ENCODE data around the gene B4GAT1.

Gene B4GAT1

DNA sequence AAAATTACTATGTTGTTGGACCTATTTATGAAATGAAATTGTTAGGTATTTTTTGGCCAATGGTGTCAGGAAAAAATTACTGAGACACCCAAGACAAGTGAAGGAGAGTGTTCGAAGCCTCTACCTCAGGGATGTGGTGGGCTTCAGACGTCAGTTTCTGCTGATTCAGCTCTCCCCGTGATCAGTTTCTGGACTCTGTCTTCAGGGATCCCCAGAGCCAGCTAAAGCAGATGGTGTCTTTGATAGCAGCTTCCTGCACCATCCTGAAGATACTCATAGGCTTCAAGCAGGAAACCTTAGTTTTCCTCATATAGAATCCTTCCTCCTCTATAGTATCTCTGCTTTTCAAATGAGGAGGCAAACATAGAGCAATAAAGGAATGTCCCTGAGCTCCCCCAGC is 38.0 kb downstream of the B4GAT1 start:
- DNase-seq (ENCODE audit: low read depth) = no peak

GRCh38 chr11:66302656-66303055 is 44.8 kb downstream of the B4GAT1 start:
- DNase-seq (ENCODE audit: low read depth) = no peak

- DNase-seq (ENCODE audit: low read depth) = no peak
Measured at GRCh38 chr11:66299186-66299585, 48.2 kb downstream of the B4GAT1 start.

GRCh38 chr11:66297610-66298009 is 49.8 kb downstream of the B4GAT1 start:
- DNase-seq (ENCODE audit: low read depth) = no peak

All from GM04504 (cell line).